ENCODE data around the gene PPP1R2.

DNA sequence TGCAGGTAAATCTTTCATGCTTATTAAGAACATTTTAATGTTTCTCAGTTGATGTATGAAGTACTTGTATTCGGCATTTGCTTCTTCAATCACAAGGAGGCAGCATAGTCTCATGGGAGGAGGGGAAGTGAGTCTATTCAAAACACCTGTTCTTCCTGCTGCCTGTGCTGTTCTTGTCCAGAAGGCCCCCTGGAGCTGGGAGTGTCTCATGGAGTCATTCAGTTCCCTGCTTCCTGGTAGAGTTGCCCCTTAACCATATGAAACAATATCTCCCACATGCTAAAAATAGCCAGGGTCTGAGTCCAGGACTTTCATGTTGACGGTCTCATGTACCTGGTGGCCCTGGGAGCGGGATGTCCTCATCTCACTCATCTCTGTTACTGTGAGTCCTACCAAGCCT, 15.5 kb upstream of the PPP1R2 start:
- TF ChIP-seq, protein P1, sequence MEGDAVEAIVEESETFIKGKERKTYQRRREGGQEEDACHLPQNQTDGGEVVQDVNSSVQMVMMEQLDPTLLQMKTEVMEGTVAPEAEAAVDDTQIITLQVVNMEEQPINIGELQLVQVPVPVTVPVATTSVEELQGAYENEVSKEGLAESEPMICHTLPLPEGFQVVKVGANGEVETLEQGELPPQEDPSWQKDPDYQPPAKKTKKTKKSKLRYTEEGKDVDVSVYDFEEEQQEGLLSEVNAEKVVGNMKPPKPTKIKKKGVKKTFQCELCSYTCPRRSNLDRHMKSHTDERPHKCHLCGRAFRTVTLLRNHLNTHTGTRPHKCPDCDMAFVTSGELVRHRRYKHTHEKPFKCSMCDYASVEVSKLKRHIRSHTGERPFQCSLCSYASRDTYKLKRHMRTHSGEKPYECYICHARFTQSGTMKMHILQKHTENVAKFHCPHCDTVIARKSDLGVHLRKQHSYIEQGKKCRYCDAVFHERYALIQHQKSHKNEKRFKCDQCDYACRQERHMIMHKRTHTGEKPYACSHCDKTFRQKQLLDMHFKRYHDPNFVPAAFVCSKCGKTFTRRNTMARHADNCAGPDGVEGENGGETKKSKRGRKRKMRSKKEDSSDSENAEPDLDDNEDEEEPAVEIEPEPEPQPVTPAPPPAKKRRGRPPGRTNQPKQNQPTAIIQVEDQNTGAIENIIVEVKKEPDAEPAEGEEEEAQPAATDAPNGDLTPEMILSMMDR (IDR thresholded peaks at IDR 0.05) = peak; percentile 14 to 56 (median 34)
- no peak for TF ChIP-seq EP300 (IDR thresholded peaks at IDR 0.05; ENCODE audit: low read depth)
- TF ChIP-seq POLR2A (IDR thresholded peaks at IDR 0.05) = no peak

Measured in transverse colon (tissue), 3 donors.